Erythroblast (primary cell): ENCODE results near the gene CRTC1.
A peak's percentile ranks its signal among the peaks of the same experiment; 100 is the strongest.

Source experiments
- DNase-seq, 2 experiments: peaks; one replicate each; lab custom pipeline; 2025; lab: John Stamatoyannopoulos, UW
- GATA1 ChIP-seq: IDR thresholded peaks from 2 replicates; pipeline ENCODE4 v1.6.1; 2011; ENCODE audit warnings: low read depth, mild to moderate bottlenecking, control low read depth, low read length, moderate library complexity
- POLR2A ChIP-seq: IDR thresholded peaks from 2 replicates; pipeline ENCODE4 v1.6.1; 2011; ENCODE audit warnings: mild to moderate bottlenecking, low read length

The CRTC1 gene

GRCh38 chr19:18769989-18770528 lies 86.6 kb downstream of the CRTC1 start:
- TF ChIP-seq GATA1, result no peak
- TF ChIP-seq POLR2A, result no peak
- DNase-seq, result no peak

- TF ChIP-seq GATA1 (no peak), POLR2A (no peak)
- DNase-seq, result no peak
Measured at GRCh38 chr19:18770663-18771327, 87.3 kb downstream of the CRTC1 start.

DNA sequence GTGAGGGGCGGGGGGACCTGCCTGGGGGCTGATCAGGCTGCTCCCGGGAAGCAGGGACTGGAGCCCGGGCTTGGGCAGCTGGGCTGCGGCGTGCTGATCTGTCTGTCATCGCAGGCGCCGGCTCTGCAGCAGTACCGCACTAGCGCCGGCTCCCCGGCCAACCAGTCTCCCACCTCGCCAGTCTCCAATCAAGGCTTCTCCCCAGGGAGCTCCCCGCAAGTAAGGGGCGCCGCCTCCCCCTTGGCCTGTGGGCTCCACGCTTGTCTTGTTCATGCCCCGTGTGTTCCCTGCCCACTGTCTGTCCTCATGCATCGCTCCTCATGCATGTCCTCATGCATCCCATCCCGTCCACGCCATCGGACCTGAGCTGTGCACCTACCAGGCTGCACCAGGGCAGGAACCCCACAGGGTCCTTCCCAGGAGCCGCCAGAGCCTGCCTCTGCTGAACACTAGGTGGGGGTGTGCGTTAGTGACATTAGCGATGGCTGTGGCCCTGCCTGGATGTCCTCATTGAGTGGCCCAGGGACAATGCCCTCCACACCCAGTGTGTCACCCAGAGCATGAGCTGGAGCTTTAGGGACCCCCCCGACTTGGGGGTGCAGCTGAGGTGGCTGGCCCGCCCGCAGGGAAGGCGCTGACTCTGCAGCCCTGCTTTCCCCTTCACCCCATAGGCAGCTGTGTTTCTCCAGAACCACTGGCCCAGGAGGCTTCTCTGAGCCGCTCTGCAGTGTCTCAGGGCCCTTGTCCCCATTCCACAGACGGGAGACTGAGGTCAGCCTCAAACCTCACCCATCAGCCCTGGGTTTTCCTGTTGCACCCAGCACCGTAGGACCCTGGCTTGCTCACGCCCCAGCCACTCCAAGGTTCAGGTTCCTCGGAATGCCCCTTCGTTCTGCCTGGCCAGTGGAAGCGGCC lies 88.1 kb downstream of the CRTC1 start:
- peak in 1 of 2 experiments; percentile 34 for DNase-seq
- TF ChIP-seq GATA1, result no peak
- no peak for TF ChIP-seq POLR2A

GRCh38 chr19:18772620-18773587 lies 89.4 kb downstream of the CRTC1 start:
- no peak for DNase-seq
- TF ChIP-seq GATA1, result no peak

- TF ChIP-seq GATA1 (no peak), POLR2A (no peak)
- no peak for DNase-seq
Measured at GRCh38 chr19:18773682-18774081, 90.2 kb downstream of the CRTC1 start.

DNA sequence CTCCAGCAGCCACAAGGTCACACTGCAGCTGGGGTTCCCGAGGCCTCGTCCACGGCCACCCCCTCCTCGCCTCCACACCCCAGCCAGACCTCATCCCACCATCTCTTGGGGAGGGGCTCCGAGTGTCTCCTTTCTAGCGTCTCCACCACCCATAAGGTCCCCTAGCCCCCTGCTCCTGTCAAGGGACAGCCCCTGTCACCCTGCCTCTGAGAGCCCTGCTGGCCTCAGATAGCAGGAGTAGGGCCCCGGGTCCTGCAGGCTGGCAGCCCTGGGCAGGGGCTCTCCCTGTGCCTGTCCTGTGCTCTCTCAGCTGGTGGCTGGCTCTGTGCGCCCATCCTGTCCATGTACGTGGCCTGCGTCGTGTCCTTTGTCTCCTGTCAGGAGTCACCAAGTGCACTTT lies 90.6 kb downstream of the CRTC1 start:
- TF ChIP-seq POLR2A (no peak), GATA1 (no peak)
- no peak for DNase-seq

- no peak for DNase-seq
- TF ChIP-seq GATA1, result no peak
- TF ChIP-seq POLR2A, result no peak
Measured at GRCh38 chr19:18774782-18775444, 91.4 kb downstream of the CRTC1 start.

GRCh38 chr19:18775586-18776287 lies 92.3 kb downstream of the CRTC1 start:
- TF ChIP-seq GATA1, result no peak
- no peak for TF ChIP-seq POLR2A
- no peak for DNase-seq

- TF ChIP-seq POLR2A (no peak), GATA1 (no peak)
- peak in 1 of 2 experiments; percentile 22 for DNase-seq
Measured at GRCh38 chr19:18776288-18776594, 92.8 kb downstream of the CRTC1 start.

DNA sequence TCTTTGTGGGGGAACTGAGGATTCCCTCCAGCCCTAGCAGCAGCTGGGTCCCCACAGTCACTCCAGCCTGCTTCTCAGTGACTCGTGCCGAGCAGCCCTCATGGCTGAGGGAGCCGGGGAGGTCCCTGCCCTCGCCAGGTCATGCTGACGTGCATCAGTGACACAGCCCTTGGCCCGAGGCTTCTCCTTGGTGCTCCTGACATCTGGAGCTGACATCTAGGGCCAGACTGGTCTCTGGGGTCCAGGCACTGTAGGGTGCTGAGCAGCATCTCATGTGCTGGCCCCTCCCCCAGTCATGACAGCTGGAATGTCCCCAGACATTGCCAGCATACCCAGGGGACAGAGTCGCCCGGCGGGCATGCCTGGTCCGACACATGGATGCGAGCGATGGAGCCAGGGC lies 93.3 kb downstream of the CRTC1 start:
- DNase-seq, result peak in 1 of 2 experiments; percentile 48
- TF ChIP-seq GATA1 (no peak), POLR2A (no peak)

DNA sequence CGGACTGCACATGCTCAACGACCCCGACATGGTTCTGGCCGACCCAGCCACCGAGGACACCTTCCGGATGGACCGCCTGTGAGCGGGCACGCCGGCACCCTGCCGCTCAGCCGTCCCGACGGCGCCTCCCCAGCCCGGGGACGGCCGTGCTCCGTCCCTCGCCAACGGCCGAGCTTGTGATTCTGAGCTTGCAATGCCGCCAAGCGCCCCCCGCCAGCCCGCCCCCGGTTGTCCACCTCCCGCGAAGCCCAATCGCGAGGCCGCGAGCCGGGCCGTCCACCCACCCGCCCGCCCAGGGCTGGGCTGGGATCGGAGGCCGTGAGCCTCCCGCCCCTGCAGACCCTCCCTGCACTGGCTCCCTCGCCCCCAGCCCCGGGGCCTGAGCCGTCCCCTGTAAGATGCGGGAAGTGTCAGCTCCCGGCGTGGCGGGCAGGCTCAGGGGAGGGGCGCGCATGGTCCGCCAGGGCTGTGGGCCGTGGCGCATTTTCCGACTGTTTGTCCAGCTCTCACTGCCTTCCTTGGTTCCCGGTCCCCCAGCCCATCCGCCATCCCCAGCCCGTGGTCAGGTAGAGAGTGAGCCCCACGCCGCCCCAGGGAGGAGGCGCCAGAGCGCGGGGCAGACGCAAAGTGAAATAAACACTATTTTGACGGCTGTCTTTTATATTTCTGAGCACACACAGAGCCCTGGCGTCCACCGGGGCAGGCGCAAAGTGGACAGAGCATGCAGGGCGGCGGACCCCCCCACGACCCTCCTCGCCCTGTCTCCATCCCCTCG lies 94.0 kb downstream of the CRTC1 start:
- DNase-seq, result no peak

GRCh38 chr19:18778076-18778389 lies 94.6 kb downstream of the CRTC1 start:
- no peak for DNase-seq
- TF ChIP-seq GATA1 (no peak), POLR2A (no peak)

More for the DNA sequence above, 94.0 kb downstream of the CRTC1 start:
- no peak for TF ChIP-seq GATA1
- TF ChIP-seq POLR2A, result no peak
